ENCODE data around the gene G6PD.

DNA sequence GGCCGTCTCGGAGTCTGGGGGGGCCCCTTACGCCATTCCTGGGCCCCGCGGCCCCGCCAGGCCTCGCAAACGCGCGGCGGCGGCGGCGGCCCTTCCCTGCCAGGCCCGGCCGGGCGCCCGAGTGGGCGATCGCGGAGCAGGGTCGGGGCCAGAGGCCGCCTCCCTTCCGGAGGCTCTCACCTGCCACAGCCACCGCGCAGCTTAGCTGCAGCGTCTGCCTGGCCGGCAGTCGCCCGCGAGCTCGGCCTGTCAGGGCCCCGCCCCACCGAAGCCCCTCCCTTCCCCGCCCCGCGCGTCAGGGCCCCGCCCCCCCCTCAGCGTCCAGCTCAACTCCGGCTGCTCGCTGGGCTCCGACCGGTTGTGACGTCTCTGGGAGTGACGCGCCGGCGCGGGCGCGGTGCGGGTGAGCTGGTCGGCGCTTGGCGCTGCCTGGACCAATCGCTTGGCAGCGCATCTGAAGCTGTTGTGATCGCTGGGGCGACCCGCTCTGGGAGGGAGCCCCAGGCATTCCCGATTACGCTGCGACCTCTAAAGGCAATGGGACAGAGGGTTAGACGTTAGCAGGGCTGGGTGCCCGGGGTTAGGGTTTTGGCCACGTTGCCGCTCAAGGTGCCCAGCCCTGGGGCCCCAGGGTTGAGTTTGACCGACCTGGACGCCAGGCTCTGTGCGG is 56.1 kb downstream of the G6PD start, which contains the start of gene SLC10A3:
- TF ChIP-seq EZH2 (IDR thresholded peaks at IDR 0.05; ENCODE audit: insufficient read depth, poor library complexity, severe bottlenecking) (no peak), EZH2phosphoT487 (IDR thresholded peaks at IDR 0.05; ENCODE audit: insufficient read depth, low read depth) (no peak)
